NCI-H460 (cell line): Measurements from ENCODE around the gene TEDC2. TPM values are rescaled to one million over a fixed set of nuclear protein-coding genes. Genes with fewer than 3 reads are reported as not detected.
A peak's percentile ranks its signal among the peaks of the same experiment; 100 is the strongest.

Experiments
- DNase-seq: peaks from one replicate; pipeline ENCODE4 v3.0.0-alpha.2; 2016; ENCODE audit warnings: low read depth; ENCODE audit errors: extremely low read depth
- small RNA-seq, 2 experiments: library from RNA; depleted of rRNA; stranded (forward); fragments of <200 nt; gene quantifications; one replicate each; pipeline ENCODE3, GENCODE V24; 2014
- total RNA-seq: library from RNA; depleted of rRNA; stranded (reverse); fragments of >200 nt; shearing (Covaris generic); gene quantifications from 2 replicates; pipeline ENCODE4 v1.2.3, GENCODE V29; 2014; rRNA removed

The TEDC2 gene
- total RNA-seq, 1 experiment from 2014 or later, result 12.5 TPM

DNA sequence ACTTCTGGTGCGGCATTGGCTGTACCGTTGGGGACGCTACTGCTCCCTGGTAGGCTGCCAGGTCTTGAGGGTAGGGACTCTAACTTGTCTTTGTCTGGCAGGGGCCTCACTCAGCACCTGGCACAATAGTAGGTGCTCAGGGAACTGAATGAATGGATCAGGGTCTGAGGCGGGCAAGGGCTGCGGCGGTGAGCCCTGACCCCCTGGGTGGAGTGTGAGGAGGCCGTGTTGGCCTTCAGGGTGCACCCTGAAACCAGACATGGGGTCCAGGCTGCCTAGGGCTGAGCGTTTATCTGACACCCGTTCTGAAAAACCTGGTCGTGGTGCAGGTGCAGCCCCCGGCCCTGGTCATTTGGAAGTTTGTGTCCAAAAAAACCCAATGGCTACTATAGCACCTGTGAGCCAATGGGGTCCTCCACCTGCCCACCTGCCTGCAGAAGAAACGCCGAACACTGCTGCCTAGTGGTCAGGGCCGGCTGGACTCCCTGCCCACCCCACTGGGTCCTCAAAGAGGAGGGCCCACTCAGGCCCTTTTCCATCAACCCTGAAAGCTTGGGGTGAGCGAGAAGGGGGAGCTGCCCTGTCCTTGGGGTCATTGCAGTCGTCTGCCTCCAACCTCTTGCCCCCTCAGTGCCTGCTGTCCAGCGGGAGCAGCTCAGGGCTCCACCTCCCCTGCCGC is 49.0 kb downstream of the TEDC2 start:
- no peak for DNase-seq

DNA sequence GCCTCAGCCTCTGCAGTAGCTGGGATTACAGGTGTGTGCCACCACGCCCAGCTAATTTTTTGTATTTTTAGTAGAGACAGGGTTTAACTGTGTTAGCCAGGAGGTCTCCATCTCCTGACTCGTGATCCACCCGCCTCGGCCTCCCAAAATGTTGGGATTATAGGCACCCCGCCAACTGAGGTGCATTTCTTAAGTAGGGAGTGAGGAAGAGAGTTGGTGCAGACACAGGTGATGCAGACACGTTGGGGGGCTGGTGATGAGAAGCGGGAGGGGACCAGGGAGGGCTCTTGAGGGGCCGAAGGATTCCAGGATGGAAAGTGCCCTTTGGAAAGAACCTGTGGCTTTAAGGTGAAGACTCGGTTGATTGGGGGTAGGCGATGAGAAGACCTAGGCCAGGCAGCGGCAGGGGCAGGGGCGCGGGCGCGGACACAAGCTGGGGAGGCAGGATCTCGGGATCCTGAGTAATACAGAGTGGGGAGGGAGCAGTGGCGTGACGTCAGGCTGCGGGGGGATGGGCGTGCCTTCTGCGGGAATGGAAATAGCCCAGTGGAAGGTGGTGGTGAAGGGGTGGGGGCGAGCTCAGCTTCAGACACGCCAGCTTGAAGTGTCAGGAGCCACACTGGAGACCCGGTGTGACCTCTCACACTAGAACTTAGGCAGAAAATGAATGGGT is 51.4 kb downstream of the TEDC2 start:
- DNase-seq, result no peak

DNA sequence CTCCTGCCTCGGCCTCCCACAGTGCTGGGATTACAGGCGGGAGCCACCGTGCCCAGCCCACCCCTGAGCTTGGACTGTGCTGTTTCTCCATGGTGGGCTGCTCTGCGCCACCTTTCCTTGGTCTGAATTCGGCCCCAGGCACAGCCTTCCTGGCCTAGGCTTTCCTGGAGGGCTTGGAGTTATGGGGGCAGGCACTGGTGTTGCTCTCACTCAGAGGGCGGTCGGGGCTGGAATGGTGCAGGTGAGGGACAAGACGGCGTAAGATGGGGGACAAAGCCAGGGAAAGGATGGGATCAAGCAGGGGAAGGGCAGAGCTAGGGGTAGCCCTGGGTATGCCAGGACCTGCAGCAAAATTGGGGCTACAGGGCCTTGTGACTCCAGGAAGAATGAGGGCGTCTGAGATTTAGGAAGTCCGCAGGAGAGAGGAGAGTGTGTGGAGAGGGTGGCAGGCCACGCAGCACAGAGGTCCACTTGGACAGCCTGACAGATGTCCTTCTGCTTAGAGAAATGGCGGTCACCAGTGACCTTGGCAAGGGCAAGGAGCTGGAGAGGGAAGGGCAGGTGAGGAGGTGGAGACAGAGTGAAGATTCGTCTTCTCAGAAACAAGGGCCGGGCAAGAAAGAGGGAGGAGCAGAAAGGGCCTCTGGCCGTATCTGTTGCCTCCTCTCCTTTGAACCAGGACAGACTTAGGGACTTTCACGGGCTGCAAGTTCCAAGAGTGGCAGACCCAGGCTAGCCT is 52.3 kb downstream of the TEDC2 start:
- no peak for DNase-seq

DNA sequence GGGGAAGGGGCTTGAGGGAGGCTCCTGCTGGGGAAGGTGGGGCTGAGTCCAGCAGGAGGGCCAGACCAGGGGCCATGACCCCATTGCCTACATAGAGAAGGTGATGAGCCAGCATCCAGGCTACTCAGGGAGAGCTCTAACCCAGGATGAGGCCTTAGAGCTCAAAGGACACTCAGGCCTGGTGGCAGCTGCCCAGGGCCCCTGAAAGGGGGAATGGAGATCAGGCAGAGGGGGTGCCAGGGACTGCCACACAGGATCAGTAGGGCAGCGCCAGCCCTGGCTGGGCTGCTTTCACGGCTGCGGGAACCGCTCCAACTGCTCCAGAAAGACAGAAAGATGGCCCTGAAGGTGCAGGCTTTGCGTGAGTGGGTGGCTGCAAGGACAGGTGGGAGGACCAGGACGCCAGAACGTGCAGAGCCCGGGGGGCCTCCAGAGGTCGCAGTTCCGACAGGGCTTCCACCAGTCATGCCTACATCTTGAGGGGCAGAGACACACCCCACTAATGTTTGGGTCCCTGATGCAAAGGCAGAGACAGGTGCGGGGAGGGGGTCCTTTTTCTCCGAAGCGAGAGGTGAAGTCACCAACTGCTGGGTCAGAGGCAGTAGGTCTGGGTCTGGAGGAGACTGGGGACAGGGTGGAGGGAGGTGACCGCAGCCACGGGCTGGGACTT is 53.0 kb downstream of the TEDC2 start:
- DNase-seq, result no peak

DNA sequence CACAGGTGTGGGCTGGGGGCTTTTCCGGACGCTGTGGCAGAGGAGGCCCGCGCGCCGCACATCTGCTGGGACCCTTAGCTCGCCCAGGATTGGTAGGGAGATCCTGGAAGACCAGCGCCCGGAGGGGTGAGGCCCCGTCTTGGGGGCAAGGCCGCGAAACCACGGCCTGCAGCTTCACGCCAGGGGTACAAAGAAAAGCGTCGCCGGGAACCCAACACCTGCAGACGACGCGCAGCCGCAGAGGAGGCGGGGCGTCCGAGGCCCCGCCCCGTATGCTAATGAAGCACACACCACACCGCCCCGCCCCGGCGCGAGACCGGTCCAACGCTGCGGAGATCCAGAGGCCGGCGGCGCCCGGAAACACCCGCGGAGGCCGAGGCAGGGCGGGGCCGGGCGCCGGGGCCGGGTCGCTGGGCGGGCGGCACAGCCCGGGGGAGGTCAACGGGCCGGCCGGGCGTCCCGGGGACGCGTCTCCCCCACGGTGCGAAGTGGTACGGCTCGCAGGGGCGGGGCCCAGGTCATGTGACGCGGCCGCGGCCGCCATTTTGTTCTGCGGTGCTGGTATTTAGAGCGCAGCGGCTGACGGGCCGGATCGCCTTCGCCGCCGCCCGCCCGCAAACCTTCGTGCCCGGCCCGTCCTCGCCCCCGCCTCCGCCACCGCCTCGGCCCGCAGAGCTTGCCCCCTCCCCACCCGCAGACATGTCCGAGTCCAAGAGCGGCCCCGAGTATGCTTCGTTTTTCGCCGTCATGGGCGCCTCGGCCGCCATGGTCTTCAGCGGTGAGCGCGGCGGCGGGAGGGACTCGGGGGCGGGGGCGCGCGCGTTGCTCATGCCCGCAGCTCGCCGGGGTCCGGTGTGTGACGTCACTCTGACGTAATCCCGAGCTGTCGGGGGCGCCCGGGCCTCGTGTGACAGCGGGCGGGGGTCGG is 53.8 kb downstream of the TEDC2 start, which contains the start of gene ATP6V0C:
TSS of gene ATP6V0C (plus strand) at position 548 of the 928 bp plus-strand sequence. CDS start at position 700, 152 bp downstream.
- DNase-seq, result peak; percentile 86

Small RNAs within 50 kb of the gene (small RNA-seq; reads per million reads assigned to genes)
- gene MIR6768, result 0 to 0.06 reads per million in 2 experiments

Other genes starting within 250 kb of the TEDC2 start
- 2.1 and 2.9 TPM in 2 replicates for gene BRICD5, start 249.2 kb upstream of the TEDC2 start, total RNA-seq
- 8.6 and 11.9 TPM in 2 replicates for gene PGP, start 245.3 kb upstream of the TEDC2 start, total RNA-seq
- gene E4F1, start 236.5 kb upstream of the TEDC2 start, total RNA-seq, result 18.6 and 21.7 TPM in 2 replicates
- gene DNASE1L2, start 223.7 kb upstream of the TEDC2 start, total RNA-seq, result 0.84 and 1.6 TPM in 2 replicates
- gene ECI1, start 208.5 kb upstream of the TEDC2 start, total RNA-seq, result 87.3 and 107 TPM in 2 replicates
- gene RNPS1, start 192.0 kb upstream of the TEDC2 start, total RNA-seq, result 142 and 147 TPM in 2 replicates
- 11.7 and 12.2 TPM in 2 replicates for gene ABCA3, start 119.4 kb upstream of the TEDC2 start, total RNA-seq
- 21.2 and 22.1 TPM in 2 replicates for gene CCNF, start 30.7 kb upstream of the TEDC2 start, total RNA-seq
- gene NTN3, start 11.2 kb downstream of the TEDC2 start, total RNA-seq, result 0.07 and 0.14 TPM in 2 replicates
- 9.4 and 10.2 TPM in 2 replicates for gene TBC1D24, start 15.0 kb downstream of the TEDC2 start, total RNA-seq
- 32.3 and 52.9 TPM in 2 replicates for gene ATP6V0C, start 53.8 kb downstream of the TEDC2 start, total RNA-seq
- gene AMDHD2, start 60.3 kb downstream of the TEDC2 start, total RNA-seq, result 9.5 and 11.4 TPM in 2 replicates
- not detected in 2 replicates for gene CEMP1, start 71.3 kb downstream of the TEDC2 start, total RNA-seq
- 22.5 and 25.7 TPM in 2 replicates for gene PDPK1, start 77.9 kb downstream of the TEDC2 start, total RNA-seq
- 35.4 and 36.4 TPM in 2 replicates for gene KCTD5, start 222.4 kb downstream of the TEDC2 start, total RNA-seq